Stimulated activated CD4-positive, alpha-beta T cell treated with anti-CD3 and anti-CD28 coated beads, Interleukin-4, amount 100 ng/mL, for 4 hours (primary cell): ENCODE data around the gene TANGO6.
"Not testable (repeated sequence)": the region's sequence is repeated elsewhere in the genome, so short reads cannot be mapped to it uniquely, and the experiment has no call there.

Experiments used
- DNase-seq, 2 experiments: peaks; one replicate each; pipeline ENCODE4 v3.0.0-alpha.2; 2020

The TANGO6 gene

DNA sequence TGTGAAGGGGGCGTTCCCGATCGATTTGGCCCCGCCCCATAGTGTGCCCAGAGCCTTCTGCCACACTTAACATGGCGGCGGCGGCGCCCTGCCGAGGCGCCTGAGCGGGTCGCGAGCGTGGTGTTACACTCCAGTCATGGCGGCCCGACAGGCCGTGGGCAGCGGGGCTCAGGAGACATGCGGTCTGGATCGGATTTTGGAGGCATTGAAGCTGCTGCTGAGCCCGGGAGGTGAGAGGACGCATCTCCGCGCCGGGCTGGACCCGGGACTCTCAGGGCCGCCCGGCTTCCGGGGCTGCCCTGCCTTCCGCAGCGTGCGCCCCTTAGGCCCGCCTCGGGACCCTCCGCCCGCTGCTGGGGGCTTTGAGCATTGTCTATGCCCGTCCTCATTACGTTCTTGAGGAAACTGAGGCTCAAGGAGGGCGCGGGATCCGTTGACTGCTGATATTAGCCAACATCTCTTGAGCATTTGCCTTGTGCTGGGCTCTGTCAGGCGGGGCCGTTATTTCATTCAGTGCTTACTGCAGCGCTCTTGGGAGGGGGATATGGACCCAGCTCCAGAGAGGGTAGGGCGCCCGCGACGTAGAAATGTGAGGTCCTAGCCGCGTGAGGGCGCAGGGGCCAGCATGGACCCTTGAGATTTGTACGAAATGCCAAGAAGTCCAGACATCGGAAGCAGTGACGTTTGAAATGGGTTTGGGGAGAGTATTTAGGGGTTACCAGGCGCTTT lies at the start of gene TANGO6:
TSS of gene TANGO6 (plus strand) at position 50 of the 729 bp plus-strand sequence. CDS start at position 137, 87 bp downstream.
- DNase-seq, result peak; percentile 92 to 93

DNA sequence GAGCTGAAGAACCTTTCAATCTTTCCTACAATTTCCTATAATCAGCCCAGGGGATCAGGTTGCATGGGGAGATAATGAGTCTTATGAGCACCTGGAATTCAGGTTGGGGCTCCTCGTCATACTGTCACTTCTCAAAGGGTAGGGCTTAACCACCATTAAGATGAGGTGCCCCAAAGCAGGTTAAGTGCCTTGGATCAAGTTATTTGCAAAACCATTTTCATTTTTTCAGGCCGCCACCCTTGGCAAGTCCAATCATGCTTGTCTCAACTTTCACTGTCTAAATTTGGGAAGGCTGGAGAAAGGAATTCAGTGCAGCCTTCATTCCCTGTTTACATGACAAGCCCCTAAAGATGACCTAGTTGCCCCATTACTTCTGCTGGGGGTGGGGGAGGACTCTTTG lies 44.9 kb upstream of the TANGO6 start:
- DNase-seq, result no peak

DNA sequence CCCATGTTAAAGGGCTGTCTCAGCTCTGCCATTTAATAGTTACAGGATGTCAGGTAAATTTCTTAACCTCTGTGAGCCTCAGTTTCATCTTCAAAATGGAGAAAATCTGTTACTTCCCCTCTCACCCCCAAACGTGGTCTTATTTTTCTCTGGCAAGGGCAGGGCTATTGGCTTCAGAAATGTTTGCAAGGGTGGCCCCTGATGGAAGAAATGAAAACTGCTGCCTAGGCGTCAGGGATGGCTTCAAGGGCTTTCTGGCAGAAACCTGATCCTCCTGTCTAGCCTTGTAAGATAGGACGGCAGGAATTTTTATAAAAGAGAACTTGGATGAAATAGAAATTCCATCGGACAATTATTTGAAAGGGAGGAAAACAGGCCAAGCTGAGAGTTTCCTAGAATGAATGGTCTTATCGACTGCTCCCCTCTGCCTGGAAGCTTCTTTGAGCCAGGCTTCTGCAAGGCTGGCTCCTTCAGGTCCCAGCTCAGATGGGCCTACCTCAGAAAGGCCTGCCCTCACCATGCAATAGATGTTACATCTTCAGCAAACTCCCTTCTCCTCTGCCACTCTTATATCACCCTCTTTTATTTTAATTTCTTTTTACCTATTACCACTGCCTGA lies 43.0 kb upstream of the TANGO6 start:
- DNase-seq, result peak; percentile 2 to 19

DNA sequence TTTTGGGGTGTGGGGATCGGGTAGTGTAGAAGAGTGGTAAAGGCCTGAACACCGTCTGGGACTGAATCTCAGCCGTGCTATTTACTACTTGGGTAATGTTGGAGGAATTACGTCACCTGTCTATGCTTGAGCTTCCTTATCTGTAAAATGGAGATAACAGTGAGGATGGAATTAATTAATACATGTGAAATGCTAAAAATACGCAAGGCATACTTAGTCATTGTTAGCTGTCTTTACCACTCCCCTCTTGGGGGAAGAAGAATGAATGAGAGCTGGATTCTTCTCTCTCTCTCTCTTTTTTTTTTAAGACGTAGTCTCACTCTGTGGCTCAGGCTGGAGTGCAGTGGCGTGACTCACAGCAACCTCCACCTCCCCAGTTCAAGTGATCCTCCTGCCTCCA lies 41.1 kb upstream of the TANGO6 start:
- no peak for DNase-seq

DNA sequence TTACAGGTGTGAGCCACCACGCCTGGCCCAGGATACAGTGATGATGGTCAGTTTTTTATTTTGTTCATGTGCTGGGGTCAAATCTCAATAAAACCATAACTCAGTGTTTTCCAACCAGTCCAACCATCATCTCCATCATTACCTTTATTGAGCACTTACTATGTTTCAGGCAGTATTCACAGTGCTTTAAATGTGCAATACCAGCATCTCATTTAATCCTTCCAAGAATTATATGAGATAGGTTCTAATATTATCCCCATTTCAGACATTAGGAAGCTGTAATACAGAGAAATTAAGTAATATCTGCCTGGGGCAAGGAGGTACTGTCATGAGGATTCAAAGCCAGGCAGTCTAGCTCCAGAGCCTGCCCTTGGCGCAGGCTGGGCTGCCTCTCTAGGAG lies 36.9 kb upstream of the TANGO6 start:
- no peak for DNase-seq

DNA sequence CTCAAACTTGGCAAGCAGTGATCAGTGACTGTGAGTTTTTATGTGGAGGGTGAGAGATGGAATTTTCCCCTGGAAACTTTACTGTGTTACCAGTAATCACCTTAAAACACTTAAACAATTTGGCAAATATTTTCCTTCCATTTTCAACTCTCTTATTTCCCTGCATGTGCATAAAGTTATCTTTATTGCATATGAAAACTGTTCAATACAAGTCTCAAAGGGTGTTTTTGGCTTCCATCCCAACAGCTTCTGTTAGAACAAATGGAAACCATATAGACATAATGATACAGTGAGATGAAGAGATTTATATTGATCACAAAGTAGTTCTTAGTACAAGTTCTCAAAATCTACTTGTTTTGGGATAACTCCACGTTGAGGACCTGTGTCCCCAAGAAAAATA lies 36.4 kb upstream of the TANGO6 start:
- no peak for DNase-seq

DNA sequence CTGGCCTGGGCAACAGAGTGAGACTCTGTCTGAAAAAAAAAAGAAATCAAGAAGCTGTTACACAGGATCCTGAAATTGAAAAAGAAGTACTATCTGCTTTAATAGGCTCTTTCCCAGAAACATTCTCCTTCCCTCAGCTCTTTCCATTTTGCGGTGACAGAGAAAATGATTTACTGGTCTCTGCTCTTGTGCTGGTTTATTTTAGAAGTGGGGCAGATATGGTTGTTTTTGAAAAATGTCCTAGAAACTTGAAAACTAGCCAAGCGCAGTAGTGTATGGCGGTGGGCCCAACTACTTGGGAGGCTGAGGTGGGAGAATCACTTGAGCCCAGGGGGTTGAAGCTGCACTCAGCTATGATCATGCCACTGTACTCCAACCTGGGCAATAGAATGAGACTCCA lies 28.8 kb upstream of the TANGO6 start:
- DNase-seq, result no peak

DNA sequence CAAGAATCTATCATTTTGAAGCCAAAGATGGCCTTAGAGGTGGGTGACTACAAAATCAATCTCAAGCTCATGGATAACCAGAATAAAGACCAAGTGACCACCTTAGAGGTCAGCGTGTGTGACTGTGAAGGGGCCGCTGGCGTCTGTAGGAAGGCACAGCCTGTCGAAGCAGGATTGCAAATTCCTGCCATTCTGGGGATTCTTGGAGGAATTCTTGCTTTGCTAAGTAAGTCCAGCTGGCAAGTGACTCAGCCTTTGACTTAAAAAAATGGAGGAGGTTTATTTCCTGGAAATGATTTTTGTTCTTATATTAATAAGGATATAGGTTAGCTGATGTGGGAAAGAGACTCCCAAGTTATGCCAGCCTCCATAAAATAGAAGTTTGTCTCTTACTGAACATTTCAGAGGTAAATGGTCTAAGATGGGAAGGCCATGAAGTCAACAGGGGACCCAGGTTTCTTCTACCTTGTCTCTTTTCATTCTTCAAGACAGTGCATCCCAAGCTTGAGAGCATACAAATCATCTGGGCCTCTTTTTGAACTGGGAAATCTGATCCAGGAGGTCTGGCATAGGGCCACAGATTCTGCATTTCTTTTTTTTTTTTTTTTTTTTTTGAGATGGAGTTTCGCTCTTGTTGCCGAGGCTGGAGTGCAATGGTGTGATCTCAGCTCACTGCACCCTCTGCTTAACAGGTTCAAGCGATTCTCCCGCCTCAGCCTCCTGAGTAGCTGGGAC lies 19.8 kb upstream of the TANGO6 start:
- DNase-seq, result no peak

DNA sequence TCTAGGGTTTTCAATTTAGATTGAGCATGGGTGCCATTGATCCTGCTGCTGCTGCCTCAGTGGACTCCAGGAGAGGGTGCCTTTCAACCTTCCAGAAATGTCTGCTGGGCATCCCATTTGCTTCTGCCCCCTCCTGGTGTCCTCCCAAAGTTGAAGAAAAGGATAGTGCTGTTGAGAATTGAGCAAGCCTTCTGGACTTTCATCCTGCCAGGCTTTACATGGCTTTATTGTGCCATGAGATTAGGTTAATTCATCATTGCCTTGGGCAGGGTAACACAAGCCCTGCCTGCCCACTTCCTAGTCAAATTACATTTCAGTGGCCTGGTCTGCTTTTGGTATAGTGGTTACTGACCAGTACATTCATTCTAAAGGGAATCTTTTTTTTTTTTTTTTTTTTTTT lies 17.9 kb upstream of the TANGO6 start:
- no peak for DNase-seq

DNA sequence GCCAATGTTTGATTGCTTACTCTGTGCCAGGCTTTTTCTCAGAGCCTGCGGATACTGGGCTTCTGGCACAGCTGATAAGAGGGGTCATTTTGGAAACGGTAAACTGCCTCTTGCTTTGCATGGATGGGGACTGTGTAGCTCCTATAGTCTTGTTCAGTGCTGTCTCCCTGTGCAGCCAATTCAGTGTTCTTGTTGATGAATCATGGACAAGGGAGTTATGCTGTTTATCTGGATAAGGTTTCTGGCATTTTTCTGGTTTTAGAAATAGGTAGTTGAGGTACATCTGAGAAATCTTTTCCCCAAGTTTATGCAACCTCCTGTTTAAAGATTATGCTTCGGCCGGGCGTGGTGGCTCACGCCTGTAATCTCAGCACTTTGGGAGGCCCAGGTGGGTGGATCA lies 16.7 kb upstream of the TANGO6 start:
- DNase-seq, result no peak

DNA sequence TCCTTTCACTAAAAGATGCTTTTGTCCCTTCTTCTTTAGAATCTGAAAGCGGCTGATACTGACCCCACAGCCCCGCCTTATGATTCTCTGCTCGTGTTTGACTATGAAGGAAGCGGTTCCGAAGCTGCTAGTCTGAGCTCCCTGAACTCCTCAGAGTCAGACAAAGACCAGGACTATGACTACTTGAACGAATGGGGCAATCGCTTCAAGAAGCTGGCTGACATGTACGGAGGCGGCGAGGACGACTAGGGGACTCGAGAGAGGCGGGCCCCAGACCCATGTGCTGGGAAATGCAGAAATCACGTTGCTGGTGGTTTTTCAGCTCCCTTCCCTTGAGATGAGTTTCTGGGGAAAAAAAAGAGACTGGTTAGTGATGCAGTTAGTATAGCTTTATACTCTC lies 10.1 kb upstream of the TANGO6 start:
- DNase-seq, result no peak

DNA sequence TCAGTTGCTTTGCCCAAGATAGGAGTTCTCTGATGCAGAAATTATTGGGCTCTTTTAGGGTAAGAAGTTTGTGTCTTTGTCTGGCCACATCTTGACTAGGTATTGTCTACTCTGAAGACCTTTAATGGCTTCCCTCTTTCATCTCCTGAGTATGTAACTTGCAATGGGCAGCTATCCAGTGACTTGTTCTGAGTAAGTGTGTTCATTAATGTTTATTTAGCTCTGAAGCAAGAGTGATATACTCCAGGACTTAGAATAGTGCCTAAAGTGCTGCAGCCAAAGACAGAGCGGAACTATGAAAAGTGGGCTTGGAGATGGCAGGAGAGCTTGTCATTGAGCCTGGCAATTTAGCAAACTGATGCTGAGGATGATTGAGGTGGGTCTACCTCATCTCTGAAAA lies 8.8 kb upstream of the TANGO6 start:
- DNase-seq, result no peak

DNA sequence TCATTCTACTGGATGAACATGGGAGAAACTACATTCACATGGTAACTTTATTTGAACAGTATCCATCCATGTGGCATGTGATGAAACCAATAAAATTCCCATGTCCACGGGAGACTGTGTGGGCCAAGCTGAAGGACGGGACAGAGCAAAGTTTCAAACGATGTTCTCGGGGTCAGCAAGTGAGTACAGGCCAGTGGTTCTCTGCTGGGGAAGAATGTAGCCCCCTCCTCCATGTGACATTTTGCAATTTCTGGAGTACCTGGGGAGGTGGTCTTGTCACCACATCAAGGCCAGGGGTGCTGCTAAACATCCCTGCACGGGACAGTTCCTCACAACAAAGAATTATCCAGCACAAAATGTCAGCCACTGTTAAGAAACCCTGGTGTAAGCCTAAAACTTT lies 7.4 kb upstream of the TANGO6 start:
- DNase-seq, result no peak

DNA sequence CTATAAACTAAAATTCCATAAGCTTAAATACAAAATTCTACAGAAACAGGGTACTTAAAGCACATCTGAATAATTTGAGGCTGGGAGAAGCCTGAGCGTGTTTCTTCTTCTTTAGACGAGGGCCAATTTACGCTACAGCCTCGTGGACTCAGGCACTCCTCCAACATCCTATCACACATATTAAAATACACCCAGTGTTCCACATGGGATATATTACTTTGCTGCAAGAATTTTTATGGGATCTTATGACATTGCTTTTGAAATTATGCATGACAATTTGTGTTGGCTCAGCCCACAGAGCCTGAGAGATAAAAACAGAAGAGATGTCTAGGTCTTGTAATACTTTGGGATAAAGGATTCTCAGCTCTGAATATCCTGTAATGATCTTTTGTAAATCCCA lies 3.5 kb upstream of the TANGO6 start:
- DNase-seq, result no peak

DNA sequence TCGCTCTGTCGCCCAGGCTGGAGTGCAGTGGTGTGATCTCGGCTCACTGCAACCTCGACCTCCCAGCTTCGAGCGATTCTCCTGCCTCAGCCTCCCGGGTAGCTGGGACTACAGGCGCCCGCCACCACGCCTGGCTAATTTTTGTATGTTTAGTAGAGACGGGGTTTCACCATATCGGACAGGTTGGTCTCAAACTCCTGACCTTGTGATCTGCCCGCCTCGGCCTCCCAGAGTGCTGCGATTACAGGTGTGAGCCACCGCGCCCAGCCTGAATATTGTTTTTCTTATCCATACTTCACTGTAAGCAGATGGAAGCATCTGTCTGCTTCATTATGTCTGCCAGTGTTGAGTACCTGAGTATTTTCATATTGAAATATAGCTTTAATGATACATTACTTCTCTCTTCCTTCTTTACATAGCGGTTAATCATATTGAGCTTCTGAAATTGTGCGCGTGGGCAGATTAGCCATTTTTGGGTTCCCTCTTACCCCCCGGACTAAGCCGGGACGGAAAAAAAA lies 308 bp upstream of the TANGO6 start:
- DNase-seq, result not testable (repeated sequence)

DNA sequence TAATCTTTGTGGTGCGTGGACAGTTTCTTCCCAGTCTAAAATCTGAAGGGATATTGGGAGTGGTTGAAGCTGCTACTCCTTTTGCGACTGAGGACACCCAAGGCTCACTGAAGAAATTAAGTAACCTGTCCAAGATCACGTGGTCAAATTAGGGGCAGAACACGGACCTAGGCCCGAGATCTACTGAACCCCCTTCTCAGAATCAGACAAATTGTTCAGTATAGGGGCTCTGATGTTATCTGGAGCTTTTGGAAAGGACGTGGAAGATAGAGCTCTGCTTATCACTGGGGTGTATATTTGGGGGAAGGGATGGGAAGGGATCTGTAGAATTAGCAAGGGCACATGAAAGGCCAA lies 857 bp downstream of the TANGO6 start:
- DNase-seq, result no peak

DNA sequence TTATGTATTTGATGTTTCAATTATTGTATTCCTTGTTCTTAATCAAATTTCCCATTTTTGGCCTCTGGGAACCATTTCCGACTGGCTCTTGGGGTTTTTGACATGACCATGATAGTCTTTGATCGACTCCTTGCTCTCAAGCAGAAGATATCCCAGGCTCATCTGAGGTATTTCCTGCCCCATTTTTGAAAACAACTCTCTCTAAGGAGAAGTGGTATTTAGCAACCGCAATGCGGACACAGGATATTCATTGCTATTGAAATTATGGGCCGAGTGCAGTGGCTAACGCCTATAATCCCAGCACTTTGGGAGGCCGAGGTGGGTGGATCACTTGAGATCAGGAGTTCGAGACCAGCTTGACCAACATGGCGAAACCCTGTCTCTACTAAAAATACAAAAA lies 5.5 kb downstream of the TANGO6 start:
- DNase-seq, result no peak

DNA sequence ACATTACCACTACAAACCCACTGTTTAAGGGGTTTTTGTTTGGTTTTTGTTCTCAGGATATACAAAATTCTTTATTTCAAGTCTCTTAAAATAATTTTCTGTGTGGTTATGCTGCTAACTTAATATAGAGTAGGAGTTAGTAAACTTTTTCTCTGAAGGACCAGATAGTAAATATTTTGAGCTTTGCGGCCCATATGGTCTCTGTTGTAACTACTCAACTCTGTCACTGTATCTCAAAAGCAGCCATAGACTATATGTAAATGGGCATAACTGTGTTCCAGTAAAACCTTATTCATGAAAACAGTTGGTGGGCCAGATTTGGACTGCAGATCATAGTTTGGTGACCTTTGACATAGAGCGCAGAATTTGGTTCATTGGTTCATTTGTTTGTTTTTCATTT lies 7.2 kb downstream of the TANGO6 start:
- DNase-seq, result no peak

DNA sequence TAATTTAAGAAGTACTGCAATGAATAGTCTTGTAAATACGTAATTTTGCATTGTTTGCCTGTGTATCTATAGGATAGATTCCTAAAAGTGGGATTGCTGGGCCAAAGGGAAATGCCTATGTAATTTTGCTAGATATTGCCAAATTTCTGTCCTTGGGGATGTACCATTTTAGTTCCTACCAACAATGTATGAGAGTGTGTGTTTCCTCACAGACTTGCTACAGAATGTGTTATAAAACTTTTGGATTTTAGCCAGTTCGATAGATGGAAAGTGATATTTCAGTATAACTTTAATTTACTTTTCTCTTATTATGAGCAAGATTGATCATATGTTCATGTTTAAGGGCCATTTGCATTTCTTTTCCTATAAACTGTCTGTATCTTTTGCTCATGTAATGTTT lies 8.3 kb downstream of the TANGO6 start:
- no peak for DNase-seq

DNA sequence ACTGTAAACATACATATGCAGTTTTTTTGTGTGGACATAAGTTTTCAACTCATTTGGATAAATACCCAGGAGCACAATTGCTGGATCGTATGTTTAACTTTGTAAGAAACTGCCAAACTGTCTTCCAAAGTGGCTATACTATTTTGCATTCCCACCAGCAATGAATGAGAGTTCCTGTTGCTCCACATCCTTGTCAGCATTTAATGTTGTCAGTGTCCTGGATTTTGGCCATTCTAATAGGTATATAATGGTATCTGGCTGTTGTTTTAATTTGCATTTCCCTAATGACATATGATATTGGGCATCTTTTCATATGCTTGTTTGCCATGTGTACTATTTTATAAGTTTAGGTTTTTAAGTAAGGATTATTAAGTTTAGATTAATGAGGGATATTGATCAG lies 14.1 kb downstream of the TANGO6 start:
- no peak for DNase-seq

DNA sequence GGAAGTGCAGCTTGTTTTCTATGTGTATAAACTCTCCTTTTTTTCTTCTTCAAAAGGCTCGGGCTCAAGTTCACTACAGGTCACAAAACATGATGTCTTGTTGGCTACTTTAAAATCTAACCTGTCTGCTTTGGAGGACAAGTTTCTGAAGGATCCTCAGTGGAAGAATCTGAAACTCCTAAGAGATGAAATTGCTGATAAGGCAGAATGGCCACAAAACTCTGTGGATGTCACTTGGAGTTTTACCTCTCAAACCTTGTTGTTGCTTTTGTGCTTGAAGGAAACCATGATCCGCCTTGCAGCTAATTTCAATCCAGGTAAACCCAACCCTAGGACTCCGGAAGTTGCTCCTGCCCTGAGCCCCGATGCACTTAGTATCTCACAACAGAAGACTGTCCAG lies 16.5 kb downstream of the TANGO6 start:
- DNase-seq, result no peak

DNA sequence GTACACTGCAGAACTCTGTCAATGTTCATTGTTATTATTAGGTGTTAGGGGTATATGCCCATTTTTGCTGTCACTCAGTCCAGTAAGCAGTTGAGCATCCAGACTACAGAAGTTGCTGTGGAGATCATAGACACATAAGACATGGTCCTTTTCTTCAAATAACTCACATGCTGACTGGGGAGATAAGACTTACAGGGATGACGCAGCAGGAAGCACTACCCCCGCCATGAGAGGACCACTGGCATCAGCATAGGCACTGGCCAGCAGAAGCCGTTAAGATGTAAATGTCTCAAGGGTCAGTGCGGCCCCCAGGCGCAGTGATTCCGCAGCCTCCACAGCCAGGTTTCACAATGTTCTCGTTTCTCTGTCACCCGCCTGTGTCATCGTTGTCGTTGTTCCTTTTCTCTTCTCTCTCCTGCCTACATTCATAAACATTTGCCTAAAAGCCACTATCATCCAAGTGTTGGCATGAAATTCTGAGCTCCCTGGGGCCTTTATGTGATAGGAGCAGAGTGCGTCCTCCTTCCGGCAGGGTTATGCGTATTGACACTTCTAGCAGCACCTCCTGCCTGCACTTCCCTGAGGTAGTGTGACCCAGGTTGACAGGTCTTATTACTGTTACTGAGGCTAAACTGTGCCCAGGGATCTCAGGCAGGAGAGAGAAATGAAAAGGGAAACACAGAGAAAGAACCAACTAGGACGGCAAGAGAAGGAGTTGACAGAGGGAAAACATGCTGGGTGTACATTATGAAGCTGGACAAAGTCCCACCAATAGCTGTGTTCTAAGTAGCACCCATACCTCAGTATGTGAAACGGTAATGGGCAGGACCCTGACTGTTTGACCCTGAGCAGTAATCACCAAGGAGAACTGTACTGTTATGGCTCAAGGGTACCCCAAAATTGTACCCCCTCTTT lies 17.9 kb downstream of the TANGO6 start:
- no peak for DNase-seq

DNA sequence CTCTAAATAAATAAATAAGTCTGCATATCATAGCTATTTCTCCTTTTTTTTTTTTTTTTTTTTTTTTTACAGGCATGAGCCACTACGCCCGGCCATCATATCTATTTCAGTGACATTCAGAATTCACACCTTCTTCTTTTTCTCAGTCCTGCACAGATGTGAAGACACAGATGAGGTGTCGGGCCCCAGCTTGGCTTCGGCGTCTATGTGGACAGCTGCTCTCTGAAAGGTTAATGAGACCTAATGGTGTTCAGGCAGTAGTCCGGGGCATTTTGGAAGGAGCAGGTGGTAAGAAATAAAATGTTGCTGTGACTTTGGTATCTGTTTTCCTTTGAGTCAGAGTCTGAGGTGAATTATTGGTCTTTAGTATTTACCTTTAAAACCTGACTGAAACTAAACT lies 23.6 kb downstream of the TANGO6 start:
- no peak for DNase-seq
